HG02610 (cell line): ENCODE data around the gene TMEM255A.
"Not testable (repeated sequence)": the region's sequence is repeated elsewhere in the genome, so short reads cannot be mapped to it uniquely, and the experiment has no call there.

Experiments
- ATAC-seq: cut with Tn5 transposase; IDR thresholded peaks from one replicate; pipeline ENCODE4 v1.9.1; 2021; ENCODE audit warnings: mild to moderate bottlenecking, moderate library complexity; ENCODE audit not compliant: unreplicated experiment

The TMEM255A gene

GRCh38 chrX:120310861-120311726, at the start of gene TMEM255A:
TMEM255A (minus strand) TSS chrX:120311461; CDS start chrX:120311309, 152 bp downstream.
- no peak for ATAC-seq

- no peak for ATAC-seq
Observed at GRCh38 chrX:120358737-120359456, 47.6 kb upstream of the TMEM255A start.

- no peak for ATAC-seq
Observed at GRCh38 chrX:120357186-120357585, 45.9 kb upstream of the TMEM255A start.

GRCh38 chrX:120356084-120356483, 44.8 kb upstream of the TMEM255A start:
- ATAC-seq: no peak

GRCh38 chrX:120350450-120351138, 39.3 kb upstream of the TMEM255A start:
- ATAC-seq: no peak

- ATAC-seq: not testable (repeated sequence)
Observed at GRCh38 chrX:120344566-120344965, 33.3 kb upstream of the TMEM255A start.

- no peak for ATAC-seq
Observed at GRCh38 chrX:120336899-120337298, 25.6 kb upstream of the TMEM255A start.

- ATAC-seq: no peak
Observed at GRCh38 chrX:120335289-120335688, 24.0 kb upstream of the TMEM255A start.

GRCh38 chrX:120334603-120335002, 23.3 kb upstream of the TMEM255A start:
- ATAC-seq: no peak

- no peak for ATAC-seq
Observed at GRCh38 chrX:120334151-120334550, 22.9 kb upstream of the TMEM255A start.

- no peak for ATAC-seq
Observed at GRCh38 chrX:120332394-120332793, 21.1 kb upstream of the TMEM255A start.

- ATAC-seq: no peak
Observed at GRCh38 chrX:120331116-120331515, 19.9 kb upstream of the TMEM255A start.

GRCh38 chrX:120321520-120322281, 10.4 kb upstream of the TMEM255A start:
- no peak for ATAC-seq

GRCh38 chrX:120318411-120318810, 7.2 kb upstream of the TMEM255A start:
- no peak for ATAC-seq

GRCh38 chrX:120316587-120317283, 5.5 kb upstream of the TMEM255A start:
- ATAC-seq: no peak

GRCh38 chrX:120315776-120316175, 4.5 kb upstream of the TMEM255A start:
- no peak for ATAC-seq

GRCh38 chrX:120311727-120312063, 434 bp upstream of the TMEM255A start:
- no peak for ATAC-seq

GRCh38 chrX:120309873-120310705, 1.2 kb downstream of the TMEM255A start:
- ATAC-seq: no peak
